WERI-Rb-1 (cell line): ENCODE measurements around the gene MIGA2.

Experiments used
- DNase-seq: peaks from one replicate; pipeline ENCODE4 v3.0.0-alpha.2; 2020
- H3K27ac ChIP-seq: fragments of 250-450 bp; sonication (Bioruptor Pico); 2 replicates; pipeline ENCODE4 v1.5.1; 2020; ENCODE audit warnings: mild to moderate bottlenecking, moderate library complexity
- H3K27me3 ChIP-seq: fragments of 250-450 bp; sonication (Bioruptor Pico); 2 replicates; pipeline ENCODE4 v1.5.1; 2021; ENCODE audit warnings: mild to moderate bottlenecking, low read depth, moderate library complexity; ENCODE audit not compliant: insufficient read depth, severe bottlenecking
- H3K36me3 ChIP-seq: fragments of 250-450 bp; sonication (Bioruptor Pico); 2 replicates; pipeline ENCODE4 v1.5.1; 2020; ENCODE audit warnings: mild to moderate bottlenecking, moderate library complexity
- H3K4me3 ChIP-seq: 2 replicates; pipeline ENCODE4 v1.5.1; 2011; ENCODE audit warnings: low read depth, mild to moderate bottlenecking, control low read depth, low read length
- H3K9me3 ChIP-seq: fragments of 250-450 bp; sonication (Bioruptor Pico); 2 replicates; pipeline ENCODE4 v1.5.1; 2021; ENCODE audit warnings: mild to moderate bottlenecking, moderate library complexity; ENCODE audit not compliant: severe bottlenecking
- TF ChIP-seq, protein P1 (sequence below): IDR thresholded peaks from 2 replicates; pipeline ENCODE4 v1.5.1; 2011; ENCODE audit warnings: low read depth, mild to moderate bottlenecking, control low read depth, inconsistent platforms, low read length

Gene MIGA2

DNA sequence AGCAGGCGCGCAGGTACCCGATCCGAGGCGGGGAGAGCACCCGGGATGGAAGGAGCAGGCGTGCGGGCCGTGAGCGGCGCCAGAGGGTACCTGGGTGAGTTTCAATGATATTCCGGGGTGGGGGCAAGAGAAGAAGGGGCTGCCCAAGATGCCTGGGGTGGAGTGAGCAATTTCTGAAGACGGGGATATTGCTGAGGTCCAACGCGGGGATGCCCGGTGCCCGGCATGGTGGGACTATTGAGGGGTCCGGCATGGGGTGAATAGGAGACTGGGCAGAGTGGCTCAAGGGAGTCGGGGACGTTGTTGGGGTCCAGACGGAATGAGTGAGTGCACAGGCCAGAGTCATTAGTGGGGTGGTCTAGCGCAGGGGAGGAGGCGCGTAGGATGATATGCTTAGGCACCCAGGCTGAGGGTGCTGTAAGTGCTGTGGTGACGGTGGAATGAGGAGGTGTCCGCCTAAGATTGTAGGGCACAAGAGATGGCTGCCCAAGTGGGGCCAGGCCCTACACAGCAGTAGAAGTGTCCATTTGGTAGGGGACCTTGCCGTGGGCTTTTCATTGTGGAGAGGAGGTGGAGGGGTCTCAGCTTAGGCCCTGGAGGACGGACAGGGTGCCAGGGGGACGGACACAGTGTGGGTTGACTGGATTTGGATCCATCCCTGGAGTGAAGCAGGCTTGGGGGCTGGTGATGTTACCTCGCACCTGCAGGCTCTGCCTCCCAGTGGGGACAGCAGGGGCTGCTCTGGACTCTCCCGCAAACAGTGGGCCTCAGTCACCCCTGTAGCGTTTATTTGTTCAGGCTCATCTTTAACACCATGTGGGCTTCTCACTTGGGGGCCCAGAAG is 719 bp downstream of the MIGA2 start:
- Histone ChIP-seq H3K4me3 (peak overlapping the region; percentile 95), H3K27ac (peak overlapping the region; percentile 47), H3K36me3 (peaks cover 21% of the 10 kb centered on the region), H3K27me3 (no peaks in the 10 kb centered on the region), H3K9me3 (no peaks in the 10 kb centered on the region)
- no peak for DNase-seq
- TF ChIP-seq, protein P1, sequence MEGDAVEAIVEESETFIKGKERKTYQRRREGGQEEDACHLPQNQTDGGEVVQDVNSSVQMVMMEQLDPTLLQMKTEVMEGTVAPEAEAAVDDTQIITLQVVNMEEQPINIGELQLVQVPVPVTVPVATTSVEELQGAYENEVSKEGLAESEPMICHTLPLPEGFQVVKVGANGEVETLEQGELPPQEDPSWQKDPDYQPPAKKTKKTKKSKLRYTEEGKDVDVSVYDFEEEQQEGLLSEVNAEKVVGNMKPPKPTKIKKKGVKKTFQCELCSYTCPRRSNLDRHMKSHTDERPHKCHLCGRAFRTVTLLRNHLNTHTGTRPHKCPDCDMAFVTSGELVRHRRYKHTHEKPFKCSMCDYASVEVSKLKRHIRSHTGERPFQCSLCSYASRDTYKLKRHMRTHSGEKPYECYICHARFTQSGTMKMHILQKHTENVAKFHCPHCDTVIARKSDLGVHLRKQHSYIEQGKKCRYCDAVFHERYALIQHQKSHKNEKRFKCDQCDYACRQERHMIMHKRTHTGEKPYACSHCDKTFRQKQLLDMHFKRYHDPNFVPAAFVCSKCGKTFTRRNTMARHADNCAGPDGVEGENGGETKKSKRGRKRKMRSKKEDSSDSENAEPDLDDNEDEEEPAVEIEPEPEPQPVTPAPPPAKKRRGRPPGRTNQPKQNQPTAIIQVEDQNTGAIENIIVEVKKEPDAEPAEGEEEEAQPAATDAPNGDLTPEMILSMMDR, result peak; percentile 15; the same call in 1 of the 2 replicates

- Histone ChIP-seq H3K27me3 (no peaks in the 10 kb centered on the region), H3K36me3 (peaks cover 27% of the 10 kb centered on the region), H3K9me3 (no peaks in the 10 kb centered on the region), H3K27ac (no peak overlapping the region), H3K4me3 (no peak overlapping the region)
- no peak for DNase-seq
- TF ChIP-seq, protein P1, result no peak
Measured at GRCh38 chr9:129037767-129038098, 1.3 kb downstream of the MIGA2 start.

DNA sequence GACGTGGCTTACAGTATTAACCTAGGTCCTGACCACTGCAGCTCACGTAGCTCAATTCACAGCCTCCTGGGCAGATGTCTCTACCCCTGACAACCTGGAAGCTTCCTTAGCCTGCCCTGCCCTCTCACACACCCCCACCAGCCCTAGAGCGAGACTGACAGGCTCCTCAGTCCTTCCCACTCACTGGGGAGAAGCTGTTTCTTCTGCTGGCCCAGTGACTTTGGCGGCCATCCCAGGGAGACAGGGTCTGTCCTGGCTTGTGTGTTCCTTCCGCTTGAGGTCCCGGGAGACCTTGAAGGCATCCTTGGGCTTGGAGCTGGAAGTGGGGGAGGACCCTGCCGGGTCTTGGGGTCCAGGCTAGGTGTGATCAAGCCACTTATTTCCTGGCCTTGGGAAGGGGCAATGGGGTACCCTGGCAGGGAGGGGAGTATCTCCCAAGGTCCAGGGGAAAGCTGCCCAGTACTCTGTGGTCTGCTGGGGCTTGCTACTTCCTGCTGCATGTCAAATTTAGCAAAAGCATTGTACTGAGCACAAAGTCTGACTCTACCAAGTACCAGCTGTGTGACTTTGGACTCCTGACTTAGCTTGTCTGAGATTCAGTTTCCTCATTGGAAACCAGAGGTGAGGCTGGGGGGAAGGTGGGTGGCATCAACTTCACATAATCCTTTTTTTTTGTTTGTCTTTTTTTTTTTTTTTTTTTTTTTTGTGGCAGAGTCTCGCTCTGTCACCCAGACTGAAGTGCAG is 1.9 kb downstream of the MIGA2 start:
- Histone ChIP-seq H3K9me3 (no peaks in the 10 kb centered on the region), H3K27me3 (no peaks in the 10 kb centered on the region), H3K27ac (no peak overlapping the region), H3K36me3 (peaks cover 33% of the 10 kb centered on the region), H3K4me3 (no peak overlapping the region)
- no peak for DNase-seq
- TF ChIP-seq, protein P1, result no peak

- no peaks in the 10 kb centered on the region for H3K9me3 ChIP-seq
- no peak for DNase-seq
- H3K36me3 ChIP-seq, result peaks cover 42% of the 10 kb centered on the region
- H3K4me3 ChIP-seq, result no peak overlapping the region
- TF ChIP-seq, protein P1, result no peak
- no peak overlapping the region for H3K27ac ChIP-seq
- no peaks in the 10 kb centered on the region for H3K27me3 ChIP-seq
Measured at GRCh38 chr9:129040113-129040643, 3.8 kb downstream of the MIGA2 start.

DNA sequence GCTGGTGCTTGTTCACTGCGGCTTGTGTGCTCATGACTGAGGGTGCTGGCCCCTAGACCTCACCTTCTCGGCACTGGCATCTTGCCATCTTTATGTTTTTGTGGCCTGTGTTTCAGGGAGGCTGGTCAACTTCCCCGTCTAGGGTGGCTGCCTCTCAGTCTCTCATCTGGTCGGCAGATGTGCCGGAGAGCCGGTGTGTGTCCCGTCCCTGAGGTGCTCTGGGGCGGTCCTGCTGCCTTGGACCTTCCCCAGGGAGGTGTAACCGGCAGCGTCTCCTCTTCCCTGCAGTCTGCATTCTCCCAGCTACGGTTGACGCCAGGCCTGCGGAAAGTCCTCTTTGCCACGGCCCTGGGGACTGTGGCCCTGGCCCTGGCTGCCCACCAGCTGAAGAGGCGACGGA is 5.6 kb downstream of the MIGA2 start:
- no peak overlapping the region for H3K27ac ChIP-seq
- DNase-seq, result no peak
- H3K4me3 ChIP-seq, result no peak overlapping the region
- no peaks in the 10 kb centered on the region for H3K27me3 ChIP-seq
- H3K36me3 ChIP-seq, result peaks cover 45% of the 10 kb centered on the region
- no peaks in the 10 kb centered on the region for H3K9me3 ChIP-seq
- TF ChIP-seq, protein P1, result no peak
